ENCODE results near the gene POU1F1. TPM values are rescaled to one million over a fixed set of nuclear protein-coding genes. Genes with fewer than 3 reads are reported as not detected.
"Not testable (repeated sequence)": the region's sequence is repeated elsewhere in the genome, so short reads cannot be mapped to it uniquely, and the experiment has no call there.

POU1F1 gene
- total RNA-seq, 1 donor from 2014 or later, result not detected

- no peak for FAIRE-seq
- Histone ChIP-seq H3K4me3 (ENCODE audit: low read depth, low read length) (no peak overlapping the region), H3K27me3 (ENCODE audit: control insufficient read depth, insufficient read depth, low read length) (no peaks in the 10 kb centered on the region), H3K36me3 (ENCODE audit: control insufficient read depth, insufficient read depth, low read length) (peaks cover 3% of the 10 kb centered on the region)
- TF ChIP-seq, protein P1, sequence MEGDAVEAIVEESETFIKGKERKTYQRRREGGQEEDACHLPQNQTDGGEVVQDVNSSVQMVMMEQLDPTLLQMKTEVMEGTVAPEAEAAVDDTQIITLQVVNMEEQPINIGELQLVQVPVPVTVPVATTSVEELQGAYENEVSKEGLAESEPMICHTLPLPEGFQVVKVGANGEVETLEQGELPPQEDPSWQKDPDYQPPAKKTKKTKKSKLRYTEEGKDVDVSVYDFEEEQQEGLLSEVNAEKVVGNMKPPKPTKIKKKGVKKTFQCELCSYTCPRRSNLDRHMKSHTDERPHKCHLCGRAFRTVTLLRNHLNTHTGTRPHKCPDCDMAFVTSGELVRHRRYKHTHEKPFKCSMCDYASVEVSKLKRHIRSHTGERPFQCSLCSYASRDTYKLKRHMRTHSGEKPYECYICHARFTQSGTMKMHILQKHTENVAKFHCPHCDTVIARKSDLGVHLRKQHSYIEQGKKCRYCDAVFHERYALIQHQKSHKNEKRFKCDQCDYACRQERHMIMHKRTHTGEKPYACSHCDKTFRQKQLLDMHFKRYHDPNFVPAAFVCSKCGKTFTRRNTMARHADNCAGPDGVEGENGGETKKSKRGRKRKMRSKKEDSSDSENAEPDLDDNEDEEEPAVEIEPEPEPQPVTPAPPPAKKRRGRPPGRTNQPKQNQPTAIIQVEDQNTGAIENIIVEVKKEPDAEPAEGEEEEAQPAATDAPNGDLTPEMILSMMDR (IDR thresholded peaks at IDR 0.05; ENCODE audit: insufficient read depth, low read length, severe bottlenecking), result no peak
- DNase-seq (ENCODE audit: low read depth), result no peak
Observed at GRCh38 chr3:87250009-87250408, 26.4 kb downstream of the POU1F1 start.

DNA sequence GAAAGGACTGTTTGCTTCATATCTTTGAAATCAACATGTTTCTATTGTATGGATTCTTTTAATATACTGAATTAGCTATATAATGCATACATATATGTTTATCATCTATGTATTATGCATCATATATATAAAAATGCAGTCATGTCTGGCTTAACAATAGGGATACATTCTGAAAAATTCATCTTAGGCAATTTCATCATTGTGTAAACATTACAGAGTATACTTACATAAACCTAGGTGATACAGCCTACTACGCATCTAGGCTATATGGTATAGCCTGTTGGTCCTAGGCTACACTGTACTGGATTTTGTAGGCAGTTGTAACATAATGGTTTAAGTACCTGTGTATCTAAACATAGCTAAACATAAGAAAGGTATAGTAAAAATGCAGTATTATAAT lies 27.6 kb downstream of the POU1F1 start:
- DNase-seq (ENCODE audit: low read depth), result peak; percentile 58
- H3K4me3 ChIP-seq (ENCODE audit: low read depth, low read length), result no peak overlapping the region
- FAIRE-seq, result no peak
- H3K27me3 ChIP-seq (ENCODE audit: control insufficient read depth, insufficient read depth, low read length), result no peaks in the 10 kb centered on the region
- H3K36me3 ChIP-seq (ENCODE audit: control insufficient read depth, insufficient read depth, low read length), result peaks cover 3% of the 10 kb centered on the region
- TF ChIP-seq, protein P1 (IDR thresholded peaks at IDR 0.05; ENCODE audit: insufficient read depth, low read length, severe bottlenecking), result no peak

DNA sequence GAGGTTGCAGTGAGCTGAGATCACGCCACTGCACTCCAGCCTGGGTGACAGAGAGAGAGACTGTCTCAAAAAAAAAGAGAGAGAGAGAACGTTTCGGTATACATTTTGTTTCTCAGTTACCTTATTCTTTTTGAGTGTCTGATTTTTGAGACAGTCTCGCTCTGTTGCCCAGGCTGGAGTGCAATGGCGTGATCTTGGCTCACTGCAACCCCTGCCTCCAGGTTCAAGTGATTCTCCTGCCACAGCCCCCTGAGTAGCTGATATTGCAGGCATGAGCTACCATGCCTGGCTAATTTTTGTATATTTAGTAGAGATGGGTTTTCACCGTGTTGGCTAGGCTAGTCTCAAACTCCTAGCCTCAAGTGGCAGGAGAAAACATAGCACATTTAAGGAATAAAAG lies 28.2 kb downstream of the POU1F1 start:
- H3K27me3 ChIP-seq (ENCODE audit: control insufficient read depth, insufficient read depth, low read length); H3K4me3 ChIP-seq (ENCODE audit: low read depth, low read length); H3K36me3 ChIP-seq (ENCODE audit: control insufficient read depth, insufficient read depth, low read length); DNase-seq (ENCODE audit: low read depth); FAIRE-seq: not testable (repeated sequence)

- TF ChIP-seq, protein P1 (IDR thresholded peaks at IDR 0.05; ENCODE audit: insufficient read depth, low read length, severe bottlenecking), result no peak
- FAIRE-seq, result no peak
- H3K36me3 ChIP-seq (ENCODE audit: control insufficient read depth, insufficient read depth, low read length), result peaks cover 3% of the 10 kb centered on the region
- no peak overlapping the region for H3K4me3 ChIP-seq (ENCODE audit: low read depth, low read length)
- DNase-seq (ENCODE audit: low read depth), result no peak
- H3K27me3 ChIP-seq (ENCODE audit: control insufficient read depth, insufficient read depth, low read length), result no peaks in the 10 kb centered on the region
Observed at GRCh38 chr3:87247430-87247773, 29.0 kb downstream of the POU1F1 start.

DNA sequence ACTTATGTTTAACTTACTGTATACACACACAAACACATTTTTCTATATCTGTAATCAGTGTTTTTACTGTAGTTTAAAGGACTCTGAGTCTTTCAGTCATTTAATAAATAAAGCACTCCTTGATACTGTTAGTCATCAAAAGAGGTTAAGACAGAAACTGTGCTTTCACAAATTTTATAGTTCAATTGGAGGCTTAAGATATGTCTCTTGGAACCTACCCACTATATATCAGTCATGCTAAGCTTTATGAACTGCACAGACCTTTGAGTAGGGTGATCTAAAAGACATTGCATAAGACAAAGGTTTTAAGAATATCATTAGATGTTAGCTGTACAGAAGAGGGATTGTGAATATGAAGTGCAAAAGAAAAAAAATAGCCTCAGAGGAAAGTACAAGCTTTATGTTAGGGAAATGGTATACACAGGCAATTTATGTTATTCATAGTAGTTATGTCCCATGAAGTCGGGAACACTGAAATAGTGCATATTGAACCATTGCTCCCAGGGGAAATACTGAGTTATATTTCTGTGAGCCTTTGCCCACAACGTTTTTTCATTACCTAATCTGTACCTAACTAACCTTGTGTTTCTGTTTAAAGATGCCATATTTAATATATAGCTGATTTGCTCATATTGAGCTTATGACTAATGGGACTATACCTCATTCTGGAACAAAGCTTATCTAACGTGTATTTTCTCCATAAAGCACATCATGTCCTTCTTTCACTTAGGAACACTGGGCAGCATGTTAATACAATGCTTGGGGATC lies 29.5 kb downstream of the POU1F1 start:
- H3K4me3 ChIP-seq (ENCODE audit: low read depth, low read length), result no peak overlapping the region
- H3K27me3 ChIP-seq (ENCODE audit: control insufficient read depth, insufficient read depth, low read length), result no peaks in the 10 kb centered on the region
- peak; percentile 10 for DNase-seq (ENCODE audit: low read depth)
- FAIRE-seq, result no peak
- H3K36me3 ChIP-seq (ENCODE audit: control insufficient read depth, insufficient read depth, low read length), result peaks cover 3% of the 10 kb centered on the region
- TF ChIP-seq, protein P1 (IDR thresholded peaks at IDR 0.05; ENCODE audit: insufficient read depth, low read length, severe bottlenecking), result no peak

GRCh38 chr3:87236093-87236492 lies 40.3 kb downstream of the POU1F1 start:
- DNase-seq (ENCODE audit: low read depth) (peak; percentile 21), FAIRE-seq (no peak)
- Histone ChIP-seq H3K36me3 (ENCODE audit: control insufficient read depth, insufficient read depth, low read length) (peaks cover 1% of the 10 kb centered on the region), H3K4me3 (ENCODE audit: low read depth, low read length) (no peak overlapping the region), H3K27me3 (ENCODE audit: control insufficient read depth, insufficient read depth, low read length) (no peaks in the 10 kb centered on the region)
- TF ChIP-seq, protein P1 (IDR thresholded peaks at IDR 0.05; ENCODE audit: insufficient read depth, low read length, severe bottlenecking), result no peak

Measured in bronchial epithelial cell (primary cell).